Esophagus muscularis mucosa (tissue), 4 donors: ENCODE data around the gene LAMA3.

ENCODE experiments used
- CTCF ChIP-seq, 3 experiments: fragments of 200-600 bp in 2 of 3; fragments of 450-650 bp in 1 of 3; sonication (generic) in 2 of 3; IDR thresholded peaks; one replicate each; pipeline ENCODE4 v1.5.1; 2017 to 2019; ENCODE audit warnings: antibody characterized with exemption in 3 of 3, mild to moderate bottlenecking in 2 of 3, moderate library complexity in 1 of 3
- EP300 ChIP-seq: sonication (generic); formaldehyde crosslinking; IDR thresholded peaks from one replicate; pipeline ENCODE4 v1.6.1; 2017; ENCODE audit warnings: antibody characterized with exemption
- POLR2A ChIP-seq: fragments of 450-650 bp; IDR thresholded peaks from one replicate; pipeline ENCODE4 v1.6.1; 2017; ENCODE audit warnings: antibody characterized with exemption, moderate library complexity, mild to moderate bottlenecking, low read depth
- POLR2AphosphoS5 ChIP-seq, 2 donors: sonication (generic); formaldehyde crosslinking; IDR thresholded peaks; one replicate each; pipeline ENCODE4 v1.6.1; 2017; ENCODE audit warnings: antibody characterized with exemption in 2 of 2

GRCh38 chr18:23757437-23757733, 68.1 kb downstream of the LAMA3 start:
- no peak for TF ChIP-seq CTCF (IDR thresholded peaks at IDR 0.05)
- TF ChIP-seq POLR2A = no peak
- no peak for TF ChIP-seq POLR2AphosphoS5 (IDR thresholded peaks at IDR 0.05)
- no peak for TF ChIP-seq EP300
